Stimulated activated CD8-positive, alpha-beta memory T cell treated with anti-CD3 and anti-CD28 coated beads, Interleukin-4, amount 100 ng/mL, for 4 hours (primary cell): Measurements from ENCODE around the gene CYP1B1.
"Not testable (repeated sequence)": the region's sequence is repeated elsewhere in the genome, so short reads cannot be mapped to it uniquely, and the experiment has no call there.

Source experiments
- DNase-seq, 2 donors: peaks; one replicate each; pipeline ENCODE4 v3.0.0-alpha.2; 2020; ENCODE audit warnings: low read depth in 2 of 2, low spot score in 1 of 2

CYP1B1 gene

GRCh38 chr2:38037757-38038621 is 38.0 kb downstream of the CYP1B1 start:
- DNase-seq = no peak

- no peak for DNase-seq
Observed at GRCh38 chr2:38037325-38037724, 38.6 kb downstream of the CYP1B1 start.

- DNase-seq = no peak
Observed at GRCh38 chr2:38035968-38036367, 40.0 kb downstream of the CYP1B1 start.

GRCh38 chr2:38033646-38034045 is 42.3 kb downstream of the CYP1B1 start:
- no peak for DNase-seq

DNA sequence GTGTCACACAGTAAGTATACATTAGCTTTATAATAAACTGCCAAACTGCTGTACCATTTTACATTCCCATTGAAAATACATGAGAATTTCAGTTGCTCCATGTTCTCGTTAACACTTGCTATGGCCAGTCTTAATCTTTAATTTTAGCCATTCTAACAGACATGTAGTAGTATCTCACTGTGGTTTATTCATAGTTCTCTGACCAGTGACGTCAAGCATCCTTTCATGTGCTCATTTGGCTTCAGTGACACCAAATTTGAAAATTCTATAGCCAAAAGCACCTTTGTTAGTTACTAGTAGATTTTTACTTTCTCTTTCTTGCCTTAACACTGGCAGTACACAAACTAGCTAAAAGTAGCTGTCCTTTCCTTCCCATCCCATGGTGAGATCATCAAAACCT is 43.0 kb downstream of the CYP1B1 start:
- no peak for DNase-seq

- no peak for DNase-seq
Observed at GRCh38 chr2:38030635-38031355, 45.2 kb downstream of the CYP1B1 start.

- no peak for DNase-seq
Observed at GRCh38 chr2:38029512-38029911, 46.4 kb downstream of the CYP1B1 start.

GRCh38 chr2:38028829-38029228 is 47.1 kb downstream of the CYP1B1 start:
- no peak for DNase-seq

DNA sequence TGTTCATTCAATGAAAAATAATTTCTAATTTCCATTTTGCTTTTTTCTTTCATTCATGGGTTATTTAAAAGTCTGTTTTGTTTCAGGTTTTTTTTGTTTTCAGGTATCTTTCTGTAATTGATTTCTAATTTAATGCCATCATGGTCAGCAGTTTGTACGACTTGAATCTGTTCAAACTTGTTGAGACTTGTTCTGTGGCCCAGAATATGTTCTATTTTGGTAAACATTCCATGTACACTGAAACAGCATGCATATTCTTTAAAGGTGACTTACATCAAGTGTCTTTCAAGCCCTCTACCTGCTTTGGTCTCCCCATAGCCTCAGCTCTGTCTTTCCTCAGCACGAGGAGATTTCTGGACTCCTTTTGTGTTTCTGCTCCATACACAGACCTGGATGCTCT is 49.1 kb downstream of the CYP1B1 start:
- DNase-seq = no peak

DNA sequence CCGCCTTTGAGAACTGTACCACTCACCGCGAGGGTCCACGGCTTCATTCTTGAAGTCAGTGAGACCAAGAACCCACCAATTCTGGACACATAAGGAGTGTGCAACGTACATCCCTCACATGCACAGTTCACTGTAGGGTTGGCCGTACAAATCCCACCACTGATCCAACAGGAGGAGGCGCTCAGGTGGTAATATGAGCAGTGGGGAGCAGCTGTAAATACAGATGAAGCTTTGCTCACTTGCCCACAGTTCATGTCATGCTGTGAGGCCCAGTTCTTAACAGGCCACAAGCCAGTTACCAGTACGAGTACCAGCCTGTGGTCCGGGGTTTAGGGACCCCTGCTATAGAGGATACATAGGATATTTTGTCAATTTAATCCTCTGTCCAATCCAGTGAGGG is 54.4 kb downstream of the CYP1B1 start:
- no peak for DNase-seq

DNA sequence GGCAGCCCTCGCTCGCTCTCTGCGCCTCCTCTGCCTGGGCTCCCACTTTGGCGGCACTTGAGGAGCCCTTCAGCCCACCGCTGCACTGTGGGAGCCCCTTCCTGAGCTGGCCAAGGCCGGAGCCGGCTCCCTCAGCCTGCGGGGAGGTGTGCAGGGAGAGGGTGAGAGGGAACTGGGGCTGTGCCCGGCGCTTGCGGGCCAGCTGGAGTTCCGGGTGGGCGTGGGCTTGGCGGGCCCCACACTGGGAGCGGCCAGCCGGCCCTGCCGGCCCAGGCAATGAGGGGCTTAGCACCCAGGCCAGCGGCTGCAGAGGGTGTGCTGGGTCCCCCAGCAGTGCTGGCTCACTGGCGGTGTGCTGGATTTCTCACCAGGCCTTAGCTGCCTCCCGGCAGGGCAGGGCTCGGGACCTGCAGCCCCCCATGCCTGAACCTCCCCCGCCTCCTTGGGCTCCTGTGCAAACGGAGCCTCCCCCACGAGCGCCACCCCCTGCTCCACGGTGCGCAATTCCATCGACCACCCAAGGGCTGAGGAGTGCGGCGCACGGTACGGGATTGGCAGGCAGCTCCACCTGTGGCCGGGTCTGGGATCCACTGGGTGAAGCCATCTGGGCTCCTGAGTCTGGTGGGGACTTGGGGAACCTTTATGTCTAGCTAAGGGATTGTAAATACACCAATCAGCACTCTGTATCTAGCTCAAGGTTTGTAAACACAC is 55.4 kb downstream of the CYP1B1 start:
- DNase-seq = not testable (repeated sequence)

DNA sequence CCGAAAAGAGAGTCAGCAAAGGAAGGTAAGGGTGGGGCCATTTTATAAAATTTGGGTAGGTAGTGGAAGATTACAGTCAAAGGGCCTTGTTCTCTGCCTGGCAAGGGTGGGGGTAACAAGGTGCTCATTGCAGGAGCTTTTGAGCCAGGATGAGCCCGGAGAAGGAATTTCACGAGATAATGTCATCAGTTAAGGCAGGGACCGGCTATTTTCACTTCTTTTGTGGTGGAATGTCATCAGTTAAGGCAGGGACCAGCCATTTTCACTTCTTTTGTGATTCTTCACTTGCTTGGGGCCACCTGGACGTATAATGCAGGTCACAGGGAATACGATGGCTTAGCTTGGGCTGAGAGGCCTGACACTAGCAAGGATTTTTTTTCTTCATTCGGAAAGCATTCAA is 58.1 kb downstream of the CYP1B1 start:
- no peak for DNase-seq
